A549 (cell line): ENCODE results near the gene MYH11. TPM values are rescaled to one million over a fixed set of nuclear protein-coding genes. Genes with fewer than 3 reads are reported as not detected.
A peak's percentile ranks its signal among the peaks of the same experiment; 100 is the strongest.

Source experiments
- ATAC-seq, 2 experiments: fragments of 200-7000 bp in 1 of 2; fragments of >200 bp in 1 of 2; cut with Nextera tagmentation in 1 of 2; cut with Tn5 transposase in 1 of 2; 3 replicates each; pipeline versions ENCODE4 v1.8.0 to v1.9.1; 2018 to 2020; ENCODE audit warnings: mild to moderate bottlenecking in 1 of 2, moderate library complexity in 1 of 2
- CTCF ChIA-PET: fragments of 300-600 bp; sonication (Branson Sonifier 250); formaldehyde crosslinking; extraction: SDS; loops from one replicate; lab custom pipeline; 2021; ENCODE audit warnings: antibody characterized with exemption, inconsistent platforms; lab: Yijun Ruan, JAX
- POLR2A ChIA-PET: fragments of 350-600 bp; formaldehyde crosslinking; extraction: SDS; loops from one replicate; lab custom pipeline; 2021; ENCODE audit warnings: antibody characterized with exemption, inconsistent platforms; lab: Yijun Ruan, JAX
- DNase-seq, 2 experiments: peaks; one replicate each; pipeline versions ENCODE4 v3.0.0 to v3.0.0-alpha.2; 2011 to 2016; ENCODE audit warnings: low read depth in 1 of 2, low spot score in 1 of 2
- FAIRE-seq: peaks from 2 replicates; lab custom pipeline; 2011; peaks lifted over from hg19 to GRCh38; lab: Jason Lieb, UNC
- H3K27ac ChIP-seq, 2 experiments: fragments of >200 bp; sonication (Bioruptor Twin); formaldehyde crosslinking; 3 replicates each; pipeline ENCODE4 v1.5.1; 2016 to 2017
- H3K4me1 ChIP-seq: fragments of >200 bp; sonication (Bioruptor Twin); formaldehyde crosslinking; 3 replicates; pipeline ENCODE4 v1.6.1; 2016
- H3K4me2 ChIP-seq: fragments of >200 bp; sonication (Bioruptor Twin); formaldehyde crosslinking; 3 replicates; pipeline ENCODE4 v1.6.1; 2016
- H3K4me3 ChIP-seq: fragments of >200 bp; sonication (Bioruptor Twin); formaldehyde crosslinking; 3 replicates; pipeline ENCODE4 v1.5.1; 2016
- H3K9me3 ChIP-seq: fragments of >200 bp; sonication (Bioruptor Twin); formaldehyde crosslinking; 3 replicates; pipeline ENCODE4 v1.6.1; 2016
- CBX8 ChIP-seq: fragments of 200-600 bp; sonication (generic); IDR thresholded peaks from 2 replicates; pipeline ENCODE4 v1.6.1; 2016
- CEBPB ChIP-seq, 2 experiments: fragments of >200 bp in 1 of 2; sonication (Bioruptor Twin) in 1 of 2; formaldehyde crosslinking in 1 of 2; IDR thresholded peaks; 2 replicates each; pipeline ENCODE4 v1.6.1; 2012 to 2016
- E2F6 ChIP-seq: IDR thresholded peaks from 2 replicates; pipeline ENCODE4 v1.6.1; 2012; ENCODE audit warnings: low read depth, borderline replicate concordance
- EHF ChIP-seq: fragments of 250-450 bp; sonication (Bioruptor Pico); IDR thresholded peaks from 2 replicates; pipeline ENCODE4 v1.5.0; 2020; ENCODE audit warnings: mild to moderate bottlenecking
- EHMT2 ChIP-seq: fragments of 200-600 bp; sonication (generic); IDR thresholded peaks from 2 replicates; pipeline ENCODE4 v1.6.1; 2016; ENCODE audit warnings: antibody characterized with exemption, low read depth, mild to moderate bottlenecking, moderate library complexity
- ELK1 ChIP-seq: fragments of 150-350 bp; IDR thresholded peaks from 2 replicates; pipeline ENCODE4 v1.6.1; 2014; ENCODE audit warnings: low read depth, mild to moderate bottlenecking, low read length
- FOSL2 ChIP-seq, 2 experiments: fragments of 450-650 bp in 1 of 2; fragments of >200 bp in 1 of 2; sonication (Bioruptor Twin) in 1 of 2; formaldehyde crosslinking; IDR thresholded peaks; 2 replicates each; pipeline versions ENCODE4 v1.5.0 to v1.6.1; 2016 to 2020; ENCODE audit warnings: mild to moderate bottlenecking in 1 of 2, moderate library complexity in 1 of 2
- FOXS1 ChIP-seq: fragments of 250-450 bp; sonication (Bioruptor Pico); IDR thresholded peaks from 2 replicates; pipeline ENCODE4 v1.5.0; 2020; ENCODE audit warnings: mild to moderate bottlenecking, moderate library complexity
- HEYL ChIP-seq: fragments of 250-450 bp; sonication (Bioruptor Pico); IDR thresholded peaks from 2 replicates; pipeline ENCODE4 v1.8.0; 2021; ENCODE audit warnings: mild to moderate bottlenecking, moderate library complexity
- HMGXB4 ChIP-seq: fragments of 250-450 bp; sonication (Bioruptor Pico); IDR thresholded peaks from 2 replicates; pipeline ENCODE4 v1.5.0; 2021; ENCODE audit warnings: mild to moderate bottlenecking, moderate library complexity, borderline replicate concordance
- JUNB ChIP-seq: fragments of >200 bp; sonication (Bioruptor Twin); formaldehyde crosslinking; IDR thresholded peaks from 2 replicates; pipeline ENCODE4 v1.6.1; 2016
- KDM1A ChIP-seq: fragments of 200-600 bp; sonication (generic); IDR thresholded peaks from 2 replicates; pipeline ENCODE4 v1.6.1; 2016; ENCODE audit warnings: low read depth, mild to moderate bottlenecking
- KDM5A ChIP-seq: fragments of 200-600 bp; sonication (generic); IDR thresholded peaks from 2 replicates; pipeline ENCODE4 v1.6.1; 2016; ENCODE audit warnings: antibody characterized with exemption, mild to moderate bottlenecking
- MAX ChIP-seq: IDR thresholded peaks from 2 replicates; pipeline ENCODE4 v1.6.1; 2012
- MAZ ChIP-seq: fragments of 150-350 bp; IDR thresholded peaks from 2 replicates; pipeline ENCODE4 v1.6.1; 2014; ENCODE audit warnings: antibody characterized with exemption, low read depth, low read length, borderline replicate concordance
- MYC ChIP-seq: IDR thresholded peaks from 2 replicates; pipeline ENCODE4 v1.6.1; 2012; ENCODE audit warnings: mild to moderate bottlenecking, inconsistent platforms, low read length, improper control_type of control experiment, borderline replicate concordance
- NPAS2 ChIP-seq: fragments of 250-450 bp; sonication (Bioruptor Pico); IDR thresholded peaks from 2 replicates; pipeline ENCODE4 v1.8.0; 2022; ENCODE audit warnings: mild to moderate bottlenecking, moderate library complexity, borderline replicate concordance
- POLR2A ChIP-seq: IDR thresholded peaks from 2 replicates; pipeline ENCODE4 v1.6.1; 2012; ENCODE audit warnings: mild to moderate bottlenecking, low read length
- POLR2AphosphoS2 ChIP-seq: conservative IDR thresholded peaks from 2 replicates; pipeline ENCODE4 v1.6.1; 2012; ENCODE audit warnings: low read length, improper control_type of control experiment, inconsistent platforms
- RAD21 ChIP-seq, 2 experiments: fragments of >200 bp in 1 of 2; sonication (Bioruptor Twin) in 1 of 2; formaldehyde crosslinking in 1 of 2; IDR thresholded peaks in 1 of 2; conservative IDR thresholded peaks in 1 of 2; 2 replicates in 1 of 2; 3 replicates in 1 of 2; pipeline ENCODE4 v1.6.1; 2012 to 2018; ENCODE audit warnings: inconsistent platforms in 1 of 2
- RARB ChIP-seq: fragments of 250-450 bp; sonication (Bioruptor Pico); IDR thresholded peaks from 2 replicates; pipeline ENCODE4 v1.8.0; 2021; ENCODE audit warnings: mild to moderate bottlenecking, moderate library complexity
- RCOR1 ChIP-seq: fragments of 150-350 bp; IDR thresholded peaks from 2 replicates; pipeline ENCODE4 v1.6.1; 2014; ENCODE audit warnings: antibody characterized with exemption, low read length, low read depth
- REST ChIP-seq: fragments of 200-600 bp; sonication (generic); IDR thresholded peaks from 2 replicates; pipeline ENCODE4 v1.6.1; 2016; ENCODE audit warnings: antibody characterized with exemption, mild to moderate bottlenecking, moderate library complexity
- RFX5 ChIP-seq: fragments of 450-650 bp; IDR thresholded peaks from 2 replicates; pipeline ENCODE4 v1.7.1; 2014; ENCODE audit warnings: antibody characterized with exemption, mild to moderate bottlenecking, moderate library complexity
- RNF2 ChIP-seq: fragments of 200-600 bp; sonication (generic); IDR thresholded peaks from 2 replicates; pipeline ENCODE4 v1.6.1; 2016; ENCODE audit warnings: low read depth, mild to moderate bottlenecking, antibody characterized with exemption, moderate library complexity, borderline replicate concordance
- TFCP2L1 ChIP-seq: fragments of 250-450 bp; sonication (Bioruptor Pico); IDR thresholded peaks from 2 replicates; pipeline ENCODE4 v1.5.0; 2021; ENCODE audit warnings: mild to moderate bottlenecking
- TP53 ChIP-seq: fragments of 250-450 bp; sonication (Bioruptor Pico); IDR thresholded peaks from 2 replicates; pipeline ENCODE4 v1.5.0; 2021; ENCODE audit warnings: mild to moderate bottlenecking, moderate library complexity
- USF2 ChIP-seq: fragments of 450-650 bp; IDR thresholded peaks from 2 replicates; pipeline ENCODE4 v1.6.1; 2014; ENCODE audit warnings: antibody characterized with exemption
- ZFP36 ChIP-seq: fragments of 450-650 bp; IDR thresholded peaks from 2 replicates; pipeline ENCODE4 v1.6.1; 2014; ENCODE audit warnings: borderline replicate concordance; ENCODE audit not compliant: partially characterized antibody
- whole genome bisulfite sequencing: methylation state at CpG from one replicate; pipeline ENCODE4 v1.1.6; 2017; ENCODE audit errors: missing lambda C conversion rate; 5-methylcytosine and 5-hydroxymethylcytosine counted together
- polyA plus RNA-seq, 4 experiments: library from polyadenylated mRNA; depleted of rRNA in 3 of 4; stranded (reverse); fragments of >200 nt; fragmentation: RNase III in 1 of 4; extraction: RNeasy Plus Mini Kit Qiagen cat#74134 plus additional on column Dnase treatment in 1 of 4; gene quantifications; 2 replicates in 3 of 4; 3 replicates in 1 of 4; pipeline ENCODE4 v1.2.3, GENCODE V29; 2011 to 2017

Gene MYH11
- polyA plus RNA-seq, 2 of the 4 experiments (the other 2 are of a cell fraction): 0.03 to 0.09 TPM

- DNase-seq (no peak), ATAC-seq (peak in 1 of 2 experiments; percentile 25; a peak in 1 of 6 replicates), FAIRE-seq (no peak)
- ChIA-PET CTCF (interaction anchor here (1.0 kb wide), 1 partner anchor 21 kb away, joined by 8 read pairs; no protein-coding TSS in a partner anchor), POLR2A (no interaction called here)
- Histone ChIP-seq H3K27ac (no peak overlapping the region), H3K4me3 (no peak overlapping the region), H3K9me3 (no peaks in the 10 kb centered on the region), H3K4me1 (peaks cover 8% of the 10 kb centered on the region; the same call in 2 of the 3 replicates), H3K4me2 (no peak overlapping the region)
- no peak for TF ChIP-seq ZFP36
- no peak for TF ChIP-seq FOSL2 (IDR thresholded peaks at IDR 0.05)
- no peak for TF ChIP-seq FOSL2 (CRISPR knock-in tag; IDR thresholded peaks at IDR 0.05)
- TF ChIP-seq CEBPB (IDR thresholded peaks at IDR 0.05): no peak
- no peak for TF ChIP-seq TFCP2L1 (CRISPR knock-in tag)
- no peak for TF ChIP-seq ELK1
- TF ChIP-seq POLR2A: no peak
- TF ChIP-seq CBX8: no peak
- TF ChIP-seq RAD21 (conservative IDR thresholded peaks at IDR 0.05 in 1 of 2, IDR thresholded peaks at IDR 0.05 in 1 of 2): no peak
- no peak for TF ChIP-seq HEYL (CRISPR knock-in tag)
- TF ChIP-seq MAZ: no peak
- no peak for TF ChIP-seq NPAS2 (CRISPR knock-in tag)
- no peak for TF ChIP-seq MYC
- TF ChIP-seq FOXS1 (CRISPR knock-in tag): no peak
- no peak for TF ChIP-seq USF2
- no peak for TF ChIP-seq POLR2AphosphoS2
- no peak for TF ChIP-seq RARB (CRISPR knock-in tag)
- no peak for TF ChIP-seq RFX5
- no peak for TF ChIP-seq MAX
- TF ChIP-seq RCOR1: no peak
- TF ChIP-seq E2F6: no peak
- WGBS: 79% methylated on average over 3 of the region's 3 CpGs
Observed at GRCh38 chr16:15735610-15736009, 121.2 kb downstream of the MYH11 start.

- ATAC-seq: no peak
- no peak for DNase-seq
- 87% methylated on average over 6 of the region's 6 CpGs for WGBS
- ChIA-PET CTCF (interaction anchor here (0.9 to 2.4 kb wide), 5 partner anchors 9 to 89 kb away, joined by 3 to 6 read pairs (median 4); no protein-coding TSS in a partner anchor), POLR2A (no interaction called here)
- H3K4me3 ChIP-seq: no peak overlapping the region
- no peak overlapping the region for H3K4me2 ChIP-seq
- no peak for FAIRE-seq
- no peaks in the 10 kb centered on the region for H3K9me3 ChIP-seq
- H3K27ac ChIP-seq: no peak overlapping the region
- peaks cover 8% of the 10 kb centered on the region; the same call in 2 of the 3 replicates for H3K4me1 ChIP-seq
- no peak for TF ChIP-seq REST
- TF ChIP-seq MAZ: no peak
- TF ChIP-seq POLR2A: no peak
- TF ChIP-seq MAX: no peak
- TF ChIP-seq JUNB: no peak
- TF ChIP-seq TP53 (CRISPR knock-in tag): no peak
- no peak for TF ChIP-seq HMGXB4
- no peak for TF ChIP-seq EHMT2
- TF ChIP-seq KDM1A: no peak
- TF ChIP-seq RNF2: no peak
- no peak for TF ChIP-seq EHF
- no peak for TF ChIP-seq RARB (CRISPR knock-in tag)
- TF ChIP-seq KDM5A: no peak
Observed at GRCh38 chr16:15732416-15732815, 124.4 kb downstream of the MYH11 start.
